Common myeloid progenitor, CD34-positive (primary cell): ENCODE results near the gene VPS13D.
A peak's percentile ranks its signal among the peaks of the same experiment; 100 is the strongest.

Experiments used
- CTCF ChIA-PET: fragments of 350-600 bp; sonication (Branson Sonifier 250); formaldehyde crosslinking; loops from one replicate; lab custom pipeline; 2021; ENCODE audit warnings: antibody characterized with exemption; lab: Charles Lee
- POLR2A ChIA-PET: fragments of 350-600 bp; sonication (Branson Sonifier 250); formaldehyde crosslinking; loops from one replicate; lab custom pipeline; 2021; ENCODE audit warnings: antibody characterized with exemption; lab: Charles Lee
- DNase-seq, 3 donors: peaks; one replicate each; pipeline versions ENCODE4 v3.0.0 to v3.0.0-alpha.2; 2013
- H3K27ac ChIP-seq, 2 experiments: 1 replicate in 1 of 2; 2 replicates in 1 of 2; pipeline ENCODE4 v1.7.0; 2013; ENCODE audit warnings: inconsistent platforms in 2 of 2, low read length in 2 of 2, mild to moderate bottlenecking in 2 of 2, low read depth in 1 of 2, moderate library complexity in 1 of 2; ENCODE audit not compliant: severe bottlenecking in 2 of 2, insufficient read depth in 1 of 2, poor library complexity in 1 of 2
- H3K27me3 ChIP-seq, 5 experiments: replicated peaks in 2 of 5; 1 replicate in 3 of 5; 2 replicates in 2 of 5; pipeline versions ENCODE4 v1.6.1 to v1.7.0; 2013; ENCODE audit warnings: low read length in 4 of 5, mild to moderate bottlenecking in 2 of 5, moderate library complexity in 2 of 5, inconsistent platforms in 1 of 5; ENCODE audit not compliant: insufficient read depth in 5 of 5, control insufficient read depth in 4 of 5
- H3K36me3 ChIP-seq, 4 experiments: 1 replicate in 2 of 4; 2 replicates in 2 of 4; pipeline versions ENCODE4 v1.6.1 to v1.7.0; 2013; ENCODE audit warnings: low read length in 3 of 4, control low read depth in 1 of 4, mild to moderate bottlenecking in 1 of 4; ENCODE audit not compliant: control insufficient read depth in 4 of 4, insufficient read depth in 4 of 4
- H3K4me1 ChIP-seq, 4 experiments: 1 replicate in 3 of 4; 2 replicates in 1 of 4; pipeline versions ENCODE4 v1.6.1 to v1.7.1; 2013; ENCODE audit warnings: low read length in 3 of 4, mild to moderate bottlenecking in 3 of 4, control low read depth in 1 of 4, inconsistent platforms in 1 of 4, moderate library complexity in 1 of 4; ENCODE audit not compliant: control insufficient read depth in 4 of 4, insufficient read depth in 4 of 4; ENCODE audit errors: control extremely low read depth in 1 of 4
- H3K4me3 ChIP-seq, 7 experiments: 1 replicate in 4 of 7; 2 replicates in 3 of 7; pipeline versions ENCODE4 v1.5.1 to v1.7.0; 2013; ENCODE audit warnings: mild to moderate bottlenecking in 7 of 7, low read length in 6 of 7, moderate library complexity in 6 of 7, inconsistent platforms in 2 of 7, low read depth in 2 of 7, control low read depth in 1 of 7; ENCODE audit not compliant: insufficient read depth in 4 of 7, control insufficient read depth in 1 of 7; ENCODE audit errors: extremely low read depth in 1 of 7
- H3K9me3 ChIP-seq, 5 experiments: 1 replicate in 4 of 5; 2 replicates in 1 of 5; pipeline versions ENCODE4 v1.6.1 to v1.7.1; 2013; ENCODE audit warnings: low read length in 4 of 5, mild to moderate bottlenecking in 2 of 5, inconsistent platforms in 1 of 5, low read depth in 1 of 5, moderate library complexity in 1 of 5; ENCODE audit not compliant: control insufficient read depth in 4 of 5, insufficient read depth in 2 of 5; ENCODE audit errors: control extremely low read depth in 1 of 5
- WGBS: methylation state at CpG from one replicate; pipeline ENCODE4 v1.1.5; 2013; ENCODE audit not compliant: insufficient coverage; 5-methylcytosine and 5-hydroxymethylcytosine counted together

Gene VPS13D

DNA sequence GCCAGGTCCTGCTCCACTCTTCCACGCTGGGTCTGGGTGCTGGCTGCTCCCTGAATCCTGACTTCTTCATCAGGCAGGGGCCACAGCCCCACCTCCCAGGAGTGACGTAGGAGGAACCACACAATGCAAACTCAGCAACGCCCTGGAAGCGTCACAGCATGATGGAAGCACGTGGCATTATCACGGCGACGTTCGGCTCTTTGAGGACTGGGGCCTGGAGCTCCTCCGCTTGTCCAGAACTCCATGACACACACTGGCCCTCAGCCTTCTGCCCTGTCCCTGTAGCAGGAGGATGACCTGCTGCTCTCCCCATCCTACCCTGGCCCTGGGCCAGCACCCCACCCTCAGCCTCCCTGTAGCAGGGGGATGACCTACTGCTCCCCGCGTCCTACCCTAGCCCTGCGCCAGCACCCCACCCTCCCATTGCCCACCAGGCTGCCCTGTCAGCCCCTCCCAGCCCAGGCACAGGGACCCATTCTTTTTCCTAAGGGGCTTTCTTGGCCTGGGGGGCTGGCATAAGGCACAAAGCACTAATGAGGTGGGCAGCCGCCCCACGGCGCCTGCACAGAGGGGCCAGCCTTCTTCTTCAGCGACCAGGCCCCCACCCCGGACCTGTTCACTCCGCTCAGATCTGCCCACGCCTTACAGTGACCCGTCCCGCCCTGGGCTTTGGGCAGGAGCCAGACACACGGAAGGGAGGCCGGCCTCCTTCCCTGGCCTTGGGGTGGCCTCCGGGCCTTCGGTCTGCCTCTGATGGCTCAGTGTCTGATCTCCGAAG is 322.5 kb downstream of the VPS13D start:
- no peak for DNase-seq
- Histone ChIP-seq H3K27ac (no peak overlapping the region), H3K9me3 (no peaks in the 10 kb centered on the region), H3K27me3 (no peaks in the 10 kb centered on the region), H3K4me3 (no peak overlapping the region), H3K36me3 (no peaks in the 10 kb centered on the region), H3K4me1 (peaks cover 0 to 5% (median 1%) of the 10 kb centered on the region in 4 experiments)
- WGBS, result 84% methylated on average over 26 of the region's 27 CpGs
- CTCF ChIA-PET, result no interaction called here
- POLR2A ChIA-PET, result no interaction called here

DNA sequence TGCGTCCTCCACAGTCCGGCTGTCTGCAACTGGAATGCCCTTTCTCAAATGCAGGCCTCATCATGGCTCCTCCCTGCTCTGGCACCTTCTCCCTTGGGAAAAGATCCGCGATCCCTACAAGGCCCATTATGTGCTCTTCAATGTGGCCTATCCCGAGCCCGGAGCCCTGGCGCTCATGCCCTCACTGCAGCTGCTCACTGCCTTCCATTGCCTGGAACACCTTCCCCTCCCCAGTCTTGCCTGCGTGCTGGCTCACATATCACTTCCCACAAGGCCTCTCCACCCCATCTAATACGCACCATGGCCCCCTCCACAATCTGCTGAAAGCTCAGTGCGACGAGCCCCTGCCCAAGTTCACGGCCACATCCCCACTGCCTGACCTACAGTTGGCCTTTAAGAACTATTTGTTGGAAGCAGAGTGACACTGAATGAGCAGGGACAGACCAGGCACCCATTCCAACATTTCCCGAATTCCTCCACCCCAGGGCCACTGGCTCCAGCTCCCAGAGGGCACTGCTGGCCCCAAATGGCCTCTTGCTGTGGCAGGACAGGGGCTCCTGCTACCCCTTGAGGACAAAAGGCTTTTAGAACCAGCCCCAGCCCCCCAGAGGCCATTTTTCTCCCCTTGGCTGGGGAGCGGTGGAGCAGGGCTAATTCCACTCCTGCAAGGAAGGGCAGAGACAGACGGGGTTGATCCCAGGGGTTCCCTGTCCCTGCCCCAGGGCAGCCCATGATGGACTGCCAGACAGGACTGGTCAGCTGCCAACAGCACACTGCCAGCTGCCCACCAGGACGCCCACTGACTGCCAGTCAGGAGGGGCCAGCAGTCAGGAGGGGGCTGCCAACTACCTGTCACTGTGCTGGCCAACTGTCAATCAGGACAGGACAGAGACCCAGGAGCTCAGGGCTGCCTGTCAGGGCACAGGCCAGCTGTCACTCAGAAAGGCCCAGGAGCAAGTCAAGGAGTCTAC is 323.4 kb downstream of the VPS13D start:
- no peak overlapping the region for H3K4me3 ChIP-seq
- no peaks in the 10 kb centered on the region for H3K27me3 ChIP-seq
- CTCF ChIA-PET, result no interaction called here
- H3K9me3 ChIP-seq, result no peaks in the 10 kb centered on the region
- H3K27ac ChIP-seq, result no peak overlapping the region
- no peak for DNase-seq
- H3K4me1 ChIP-seq, result peaks cover 0 to 5% (median 1%) of the 10 kb centered on the region in 4 experiments
- 94% methylated on average over 14 of the region's 16 CpGs for WGBS
- H3K36me3 ChIP-seq, result no peaks in the 10 kb centered on the region
- POLR2A ChIA-PET, result no interaction called here

DNA sequence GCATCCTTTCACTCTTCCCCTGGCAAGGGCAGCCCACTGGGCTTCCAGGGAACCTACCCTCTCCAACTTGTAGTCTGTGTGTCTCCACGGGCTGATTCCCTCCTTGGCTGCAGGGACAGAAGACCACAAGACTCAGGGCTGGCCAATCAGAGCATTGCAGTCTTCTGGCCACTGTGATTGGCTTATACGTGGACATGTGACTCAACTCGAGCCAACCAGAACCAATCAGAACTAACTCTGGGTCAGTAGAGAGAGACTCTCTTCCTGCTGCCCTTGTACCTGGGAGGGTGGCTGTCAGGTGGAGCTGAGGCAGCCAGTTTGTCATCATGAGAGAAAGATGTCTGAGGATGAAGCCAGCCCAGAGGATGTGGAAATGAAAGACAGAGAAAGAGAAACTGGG is 324.1 kb downstream of the VPS13D start:
- no peak for DNase-seq
- Histone ChIP-seq H3K4me1 (peaks cover 0 to 5% (median 1%) of the 10 kb centered on the region in 4 experiments), H3K27me3 (no peaks in the 10 kb centered on the region), H3K27ac (no peak overlapping the region), H3K9me3 (no peaks in the 10 kb centered on the region), H3K36me3 (no peaks in the 10 kb centered on the region), H3K4me3 (no peak overlapping the region)
- WGBS, result 67% methylated on average over 3 of the region's 3 CpGs
- ChIA-PET POLR2A (no interaction called here), CTCF (no interaction called here)

DNA sequence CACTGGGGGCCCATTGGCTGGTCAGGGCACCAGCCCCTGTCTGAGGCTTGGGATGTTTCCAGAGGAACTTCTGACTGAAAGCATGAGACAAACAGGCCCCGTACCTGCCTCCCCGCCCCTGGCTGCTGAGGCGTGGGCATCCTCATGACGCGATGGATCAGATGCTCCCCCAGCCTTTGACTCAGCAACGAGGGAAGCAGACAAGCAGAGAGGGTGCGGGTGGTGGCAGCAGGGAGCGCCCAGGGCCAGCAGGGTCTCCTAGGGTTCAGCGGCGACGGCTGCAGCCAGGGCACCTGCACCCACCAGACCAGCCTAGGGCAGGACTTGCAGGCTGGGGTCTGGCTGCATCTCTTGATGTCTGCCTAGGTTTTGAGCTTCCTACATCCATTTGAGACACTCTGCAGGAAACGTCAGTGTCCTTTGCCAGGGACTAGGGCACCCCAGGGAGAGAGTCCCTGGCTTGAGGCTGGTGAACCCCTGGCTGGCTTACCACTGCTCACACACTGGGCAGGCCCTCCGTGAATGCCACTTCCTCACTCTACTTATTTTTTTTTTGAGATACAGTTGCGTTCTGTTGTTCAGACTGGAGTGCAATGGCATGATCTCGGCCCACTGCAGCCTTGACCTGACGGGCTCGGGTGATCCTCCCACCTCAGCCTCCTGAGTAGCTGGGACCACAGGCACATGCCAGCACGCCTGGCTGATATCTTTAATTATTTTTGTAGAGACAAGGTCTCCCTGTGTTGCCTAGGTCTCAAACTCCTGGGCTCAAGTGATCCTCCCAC is 324.9 kb downstream of the VPS13D start:
- Histone ChIP-seq H3K4me1 (peaks cover 0 to 5% (median 1%) of the 10 kb centered on the region in 4 experiments), H3K27me3 (no peaks in the 10 kb centered on the region), H3K36me3 (no peaks in the 10 kb centered on the region), H3K9me3 (no peaks in the 10 kb centered on the region), H3K4me3 (no peak overlapping the region), H3K27ac (no peak overlapping the region)
- WGBS, result 93% methylated on average over 12 of the region's 18 CpGs
- DNase-seq, result no peak
- ChIA-PET CTCF (no interaction called here), POLR2A (no interaction called here)

DNA sequence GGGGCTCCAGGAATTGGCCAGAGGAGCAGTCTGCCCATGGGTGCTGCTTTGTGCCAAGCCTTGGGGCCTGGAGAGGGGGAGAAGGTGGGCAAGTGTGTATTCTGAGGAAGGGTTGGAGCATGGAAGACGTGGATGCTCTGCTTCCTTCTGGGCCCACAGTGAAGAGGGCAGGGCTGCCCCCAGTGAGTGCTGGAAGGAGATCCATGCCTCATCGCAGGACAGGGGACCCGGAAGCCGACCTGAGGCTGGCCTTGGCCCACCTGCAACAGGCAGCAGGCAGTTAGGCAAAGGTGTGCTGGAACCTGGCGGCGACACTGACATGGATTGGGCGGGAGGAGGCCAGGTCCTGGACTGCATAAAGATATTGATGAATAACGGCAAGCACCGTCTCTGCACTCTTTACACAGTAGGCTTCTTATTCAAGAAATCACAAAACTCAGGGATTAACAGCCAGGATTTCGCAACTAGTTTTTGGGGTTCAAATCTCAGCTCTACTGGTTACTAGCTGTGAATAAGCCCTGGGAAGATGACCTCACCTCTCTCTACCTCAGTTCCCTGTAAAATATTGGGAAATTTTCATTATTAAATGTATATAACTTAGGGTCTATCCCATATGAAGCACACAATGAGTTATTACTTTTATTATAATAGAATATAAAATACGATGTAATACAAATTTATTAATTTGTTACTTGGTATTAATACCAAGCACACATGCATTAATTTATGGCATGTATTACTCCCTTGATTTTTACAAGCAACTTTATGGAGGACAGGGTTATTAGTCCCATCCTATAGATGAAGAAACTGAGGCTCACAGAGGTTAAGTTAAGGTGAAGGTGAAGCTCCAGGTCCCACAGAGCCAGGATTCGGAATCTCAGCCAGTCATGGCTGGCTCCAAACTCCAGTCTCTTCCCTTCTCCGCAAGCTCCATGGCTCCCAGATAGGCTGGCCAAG is 325.9 kb downstream of the VPS13D start:
- no peaks in the 10 kb centered on the region for H3K36me3 ChIP-seq
- DNase-seq, result no peak
- 96% methylated on average over 7 of the region's 13 CpGs for WGBS
- CTCF ChIA-PET, result no interaction called here
- peaks cover 0 to 5% (median 1%) of the 10 kb centered on the region in 4 experiments for H3K4me1 ChIP-seq
- H3K4me3 ChIP-seq, result no peak overlapping the region
- H3K27me3 ChIP-seq, result no peaks in the 10 kb centered on the region
- POLR2A ChIA-PET, result no interaction called here
- H3K27ac ChIP-seq, result no peak overlapping the region
- H3K9me3 ChIP-seq, result no peaks in the 10 kb centered on the region

DNA sequence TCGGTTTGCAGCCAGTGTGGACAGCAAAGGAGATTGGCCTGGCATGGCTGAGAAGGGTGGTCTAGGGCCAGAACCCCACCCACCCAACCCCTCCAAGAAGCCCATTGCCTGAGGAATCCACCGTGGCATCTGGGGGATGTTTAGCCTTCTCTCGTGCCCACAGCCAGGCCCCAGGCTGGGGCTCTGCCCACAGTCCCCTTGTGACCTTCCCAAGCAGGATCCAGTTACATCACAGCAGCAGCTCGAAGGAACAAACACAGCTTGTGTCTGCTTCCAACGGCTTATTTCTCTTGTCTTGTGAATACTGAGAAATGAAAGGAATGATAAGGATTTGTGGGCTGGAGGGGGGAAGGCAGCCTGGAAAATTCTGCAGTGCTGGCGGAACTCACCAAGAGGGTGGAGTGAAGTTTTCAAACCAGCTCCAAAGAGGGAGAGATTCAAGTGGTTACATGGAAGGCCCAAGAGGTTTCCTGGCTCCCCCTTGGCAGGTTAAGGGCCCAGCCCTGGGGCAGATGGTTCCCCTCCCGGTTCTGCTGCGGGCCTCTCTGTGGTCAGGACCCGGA is 326.6 kb downstream of the VPS13D start:
- ChIA-PET POLR2A (no interaction called here), CTCF (interaction anchor here (1.1 kb wide), 1 partner anchor 10 kb away, joined by 3 read pairs; no protein-coding TSS in a partner anchor)
- WGBS, result 47% methylated on average over 5 of the region's 9 CpGs
- Histone ChIP-seq H3K4me1 (peaks cover 0 to 5% (median 1%) of the 10 kb centered on the region in 4 experiments), H3K36me3 (no peaks in the 10 kb centered on the region), H3K27me3 (no peaks in the 10 kb centered on the region), H3K4me3 (no peak overlapping the region), H3K9me3 (no peaks in the 10 kb centered on the region), H3K27ac (no peak overlapping the region)
- peak in 1 of 3 donors; percentile 9 for DNase-seq
